MM.1S (cell line): Measurements from ENCODE around the gene NRG3.

Experiments used
- EZH2 ChIP-seq: fragments of 300-600 bp; sonication (generic); optimal IDR thresholded peaks from 2 replicates; pipeline ENCODE3; 2017; ENCODE audit warnings: low read depth, mild to moderate bottlenecking, antibody characterized with exemption, low read length, mixed read lengths
- TF ChIP-seq, protein P1 (sequence below): fragments of 300-600 bp; sonication (generic); IDR thresholded peaks from 2 replicates; pipeline ENCODE4 v1.5.1; 2016; ENCODE audit warnings: antibody characterized with exemption, low read length, mixed read lengths

DNA sequence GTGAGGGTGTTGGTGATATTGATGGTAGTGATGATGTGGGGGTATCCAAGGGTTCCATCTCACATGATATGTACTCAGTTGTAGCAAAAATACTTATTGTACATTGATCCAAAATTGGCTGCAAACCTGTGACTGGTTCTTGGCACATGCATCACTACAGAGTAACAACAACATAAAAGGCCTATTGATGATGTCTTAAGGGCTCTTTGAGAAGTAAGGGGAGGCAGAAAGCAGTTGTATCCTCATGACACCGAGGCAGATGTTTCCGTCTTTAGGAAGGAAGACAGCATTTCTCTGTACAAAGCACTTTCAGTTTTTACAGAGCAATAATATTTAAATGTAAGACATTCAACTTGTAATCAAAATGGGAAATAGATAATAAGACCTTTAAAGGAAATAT is 34.5 kb downstream of the NRG3 start:
- TF ChIP-seq, protein P1, sequence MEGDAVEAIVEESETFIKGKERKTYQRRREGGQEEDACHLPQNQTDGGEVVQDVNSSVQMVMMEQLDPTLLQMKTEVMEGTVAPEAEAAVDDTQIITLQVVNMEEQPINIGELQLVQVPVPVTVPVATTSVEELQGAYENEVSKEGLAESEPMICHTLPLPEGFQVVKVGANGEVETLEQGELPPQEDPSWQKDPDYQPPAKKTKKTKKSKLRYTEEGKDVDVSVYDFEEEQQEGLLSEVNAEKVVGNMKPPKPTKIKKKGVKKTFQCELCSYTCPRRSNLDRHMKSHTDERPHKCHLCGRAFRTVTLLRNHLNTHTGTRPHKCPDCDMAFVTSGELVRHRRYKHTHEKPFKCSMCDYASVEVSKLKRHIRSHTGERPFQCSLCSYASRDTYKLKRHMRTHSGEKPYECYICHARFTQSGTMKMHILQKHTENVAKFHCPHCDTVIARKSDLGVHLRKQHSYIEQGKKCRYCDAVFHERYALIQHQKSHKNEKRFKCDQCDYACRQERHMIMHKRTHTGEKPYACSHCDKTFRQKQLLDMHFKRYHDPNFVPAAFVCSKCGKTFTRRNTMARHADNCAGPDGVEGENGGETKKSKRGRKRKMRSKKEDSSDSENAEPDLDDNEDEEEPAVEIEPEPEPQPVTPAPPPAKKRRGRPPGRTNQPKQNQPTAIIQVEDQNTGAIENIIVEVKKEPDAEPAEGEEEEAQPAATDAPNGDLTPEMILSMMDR: no peak
- no peak for TF ChIP-seq EZH2
